Measurements from ENCODE around the gene ETV3L. TPM values are rescaled to one million over a fixed set of nuclear protein-coding genes. Genes with fewer than 3 reads are reported as not detected.

ETV3L gene
- total and polyA plus RNA-seq, 2 of the 8 experiments (the other 6 are each of a cell fraction or from before 2014, with no cell fraction given): 0.17 to 0.26 TPM

DNA sequence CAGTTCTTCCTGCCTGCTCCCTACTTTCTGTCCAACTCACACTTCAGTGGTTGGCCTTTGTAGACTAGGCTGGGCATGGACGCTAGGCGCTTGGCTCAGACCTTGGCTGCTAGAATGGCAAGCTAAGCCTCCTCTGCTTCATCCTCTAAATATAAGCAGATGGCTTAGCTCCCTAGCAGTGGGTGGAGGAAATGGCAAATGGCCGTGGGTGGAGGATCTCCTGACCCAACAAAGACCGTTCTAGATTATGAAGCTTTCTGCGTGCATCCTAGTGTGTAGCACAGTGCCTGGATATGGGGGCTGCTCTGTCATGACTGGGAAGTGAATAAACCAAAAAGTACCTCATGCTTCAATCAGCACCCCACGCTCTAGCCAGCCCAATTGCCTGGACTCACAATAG is 10.4 kb upstream of the ETV3L start:
- Histone ChIP-seq H3K79me1 (ENCODE audit: low read depth, low read length) (no peaks in the 10 kb centered on the region), H3K4me3 (ENCODE audit: extremely low read depth in 1 of 4, insufficient read depth in 2 of 4, low read depth in 3 of 4, low read length in 4 of 4) (no peak overlapping the region), H2BK5ac (ENCODE audit: low read depth, low read length) (no peak overlapping the region), H3K27ac (ENCODE audit: low read depth, low read length) (no peak overlapping the region), H3K4ac (replicated peaks; ENCODE audit: insufficient read length, low read depth, low read length) (no peak overlapping the region), H3K14ac (ENCODE audit: insufficient read length) (no peak overlapping the region), H4K8ac (ENCODE audit: extremely low read depth, insufficient read depth, low read length) (no peak overlapping the region), H2BK120ac (replicated peaks; ENCODE audit: low read depth, low read length) (no peak overlapping the region), H3K4me2 (ENCODE audit: insufficient read depth in 1 of 2, low read depth in 2 of 2, low read length in 2 of 2) (no peak overlapping the region), H3K27me3 (replicated peaks in 1 of 4; ENCODE audit: control insufficient read depth in 3 of 4, extremely low read depth in 1 of 4, insufficient read depth in 3 of 4, low read length in 3 of 4) (peaks cover 0 to 11% (median 3%) of the 10 kb centered on the region in 4 experiments; a peak in 4 of 7 replicates), H3K23ac (ENCODE audit: insufficient read length) (no peak overlapping the region), H3K23me2 (ENCODE audit: low read depth, low read length) (peaks cover 2% of the 10 kb centered on the region; the same call in 1 of the 2 replicates), H3K36me3 (ENCODE audit: control insufficient read depth in 2 of 4, insufficient read depth in 4 of 4, low read length in 3 of 4) (no peaks in the 10 kb centered on the region), H2AFZ (ENCODE audit: low read length) (no peak overlapping the region), H3K56ac (replicated peaks; ENCODE audit: insufficient read length, low read depth, low read length) (no peak overlapping the region), H3K18ac (ENCODE audit: extremely low read depth, low read length) (no peak overlapping the region), H3K4me1 (replicated peaks in 1 of 4; ENCODE audit: control insufficient read depth in 3 of 4, insufficient read depth in 4 of 4, low read length in 3 of 4) (peaks cover 11 to 35% (median 30%) of the 10 kb centered on the region in 4 experiments), H2BK20ac (ENCODE audit: low read length) (no peak overlapping the region), H3K79me2 (ENCODE audit: control insufficient read depth in 1 of 2, insufficient read depth in 2 of 2, low read length in 2 of 2) (no peaks in the 10 kb centered on the region), H3K9me3 (ENCODE audit: insufficient read depth in 2 of 2, low read depth in 1 of 2, low read length in 1 of 2) (no peaks in the 10 kb centered on the region), H4K5ac (ENCODE audit: insufficient read length, low read depth, low read length) (no peak overlapping the region), H2BK12ac (ENCODE audit: low read depth, low read length) (no peak overlapping the region; the same call in 1 of the 2 replicates), H2BK15ac (ENCODE audit: low read length) (no peak overlapping the region), H3K9ac (replicated peaks in 1 of 4; ENCODE audit: extremely low read depth in 1 of 4, low read depth in 3 of 4, low read length in 3 of 4) (no peak overlapping the region), H4K91ac (replicated peaks; ENCODE audit: insufficient read length, low read length) (no peak overlapping the region), H4K20me1 (replicated peaks in 1 of 2; ENCODE audit: control insufficient read depth in 1 of 2, insufficient read depth in 2 of 2, low read length in 2 of 2) (no peaks in the 10 kb centered on the region), H2AK5ac (ENCODE audit: low read depth, low read length) (peak overlapping the region; percentile 75; the same call in 1 of the 2 replicates)
- WGBS, 2 experiments (ENCODE audit: extremely low coverage in 1 of 2, insufficient coverage in 1 of 2, insufficient read length in 1 of 2, insufficient replicate concordance in 2 of 2, low coverage in 1 of 2, low lambda C conversion rate in 2 of 2, missing lambda C conversion rate in 1 of 2): 95% methylated on average over 6 of the region's 6 CpGs; no CpG with 5 or more reads in 1 of the 2 experiments
- DNase-seq (ENCODE audit: low read depth in 1 of 2, low spot score in 2 of 2) (no peak), FAIRE-seq (no peak)
- ChIA-PET POLR2A (ENCODE audit: partially characterized antibody) (interaction anchor here (1.2 to 2.1 kb wide), 4 partner anchors 11 to 52 kb away, joined by 3 to 5 read pairs (median 3); no protein-coding TSS in a partner anchor), CTCF (ENCODE audit: partially characterized antibody) (interaction anchor here (0.5 to 9.2 kb wide), 11 partner anchors 13 to 201 kb away, joined by 3 to 67 read pairs (median 3); no protein-coding TSS in a partner anchor)
- TF ChIP-seq HDAC2 (IDR thresholded peaks at IDR 0.05; ENCODE audit: borderline replicate concordance in 1 of 2, low read depth in 2 of 2, low read length in 2 of 2) (no peak), KDM5A (IDR thresholded peaks at IDR 0.05; ENCODE audit: low read length) (no peak), BACH1 (IDR thresholded peaks at IDR 0.05; ENCODE audit: low read length) (no peak), JUN (IDR thresholded peaks at IDR 0.05; ENCODE audit: low read depth, low read length) (no peak), RAD21 (IDR thresholded peaks at IDR 0.05 in 1 of 2, conservative IDR thresholded peaks at IDR 0.05 in 1 of 2; ENCODE audit: low read depth in 2 of 2, low read length in 2 of 2) (no peak), CREB1 (IDR thresholded peaks at IDR 0.05) (no peak), TCF12 (IDR thresholded peaks at IDR 0.05; ENCODE audit: low read depth, low read length) (no peak), BCL11A (IDR thresholded peaks at IDR 0.05; ENCODE audit: low read depth in 2 of 2, low read length in 2 of 2) (no peak), CHD1 (IDR thresholded peaks at IDR 0.05; ENCODE audit: low read depth, low read length) (no peak)
- TF ChIP-seq, protein P1, sequence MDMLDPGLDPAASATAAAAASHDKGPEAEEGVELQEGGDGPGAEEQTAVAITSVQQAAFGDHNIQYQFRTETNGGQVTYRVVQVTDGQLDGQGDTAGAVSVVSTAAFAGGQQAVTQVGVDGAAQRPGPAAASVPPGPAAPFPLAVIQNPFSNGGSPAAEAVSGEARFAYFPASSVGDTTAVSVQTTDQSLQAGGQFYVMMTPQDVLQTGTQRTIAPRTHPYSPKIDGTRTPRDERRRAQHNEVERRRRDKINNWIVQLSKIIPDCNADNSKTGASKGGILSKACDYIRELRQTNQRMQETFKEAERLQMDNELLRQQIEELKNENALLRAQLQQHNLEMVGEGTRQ (IDR thresholded peaks at IDR 0.05; ENCODE audit: low read length): no peak
